Mammary epithelial cell (primary cell): Measurements from ENCODE around the gene PPP2R3C.

Source experiments
- CTCF ChIP-seq, 2 donors: IDR thresholded peaks in 1 of 2; conservative IDR thresholded peaks in 1 of 2; 2 replicates each; pipeline ENCODE4 v1.5.1; 2011 to 2012; ENCODE audit warnings: inconsistent platforms in 2 of 2, low read length in 2 of 2, mild to moderate bottlenecking in 2 of 2, control low read depth in 1 of 2, low read depth in 1 of 2; ENCODE audit not compliant: insufficient read depth in 1 of 2; ENCODE audit errors: extremely low read depth in 1 of 2
- EZH2 ChIP-seq: IDR thresholded peaks from 2 replicates; pipeline ENCODE4 v1.6.1; 2012; ENCODE audit warnings: low read length, inconsistent platforms, borderline replicate concordance

GRCh38 chr14:35045798-35046047 is 76.1 kb downstream of the PPP2R3C start:
- TF ChIP-seq CTCF (conservative IDR thresholded peaks at IDR 0.05 in 1 of 2, IDR thresholded peaks at IDR 0.05 in 1 of 2; ENCODE audit: extremely low read depth in 1 of 2, insufficient read depth in 1 of 2, low read depth in 1 of 2, low read length in 2 of 2) (no peak), EZH2 (no peak)
